GM06990 (cell line): ENCODE measurements around the gene TRDMT1.

Experiments
- DNase-seq: peaks from one replicate; pipeline ENCODE4 v3.0.0-alpha.2; 2011; ENCODE audit not compliant: insufficient read length; ENCODE audit errors: extremely low read depth
- H3K27me3 ChIP-seq: replicated peaks from 2 replicates; pipeline ENCODE4 v1.6.0; 2011; ENCODE audit warnings: low read length; ENCODE audit not compliant: control insufficient read depth, insufficient read depth
- H3K36me3 ChIP-seq: 2 replicates; pipeline ENCODE4 v1.5.1; 2011; ENCODE audit warnings: low read length; ENCODE audit not compliant: control insufficient read depth, insufficient read depth
- H3K4me3 ChIP-seq: replicated peaks from 2 replicates; pipeline ENCODE4 v1.5.1; 2011; ENCODE audit warnings: low read depth, mild to moderate bottlenecking, control low read depth, low read length
- TF ChIP-seq, protein P1 (sequence below): IDR thresholded peaks from 2 replicates; pipeline ENCODE4 v1.5.1; 2011; ENCODE audit warnings: low read length, control low read depth, mild to moderate bottlenecking, inconsistent platforms; ENCODE audit not compliant: insufficient read depth, poor library complexity, severe bottlenecking

Gene TRDMT1

DNA sequence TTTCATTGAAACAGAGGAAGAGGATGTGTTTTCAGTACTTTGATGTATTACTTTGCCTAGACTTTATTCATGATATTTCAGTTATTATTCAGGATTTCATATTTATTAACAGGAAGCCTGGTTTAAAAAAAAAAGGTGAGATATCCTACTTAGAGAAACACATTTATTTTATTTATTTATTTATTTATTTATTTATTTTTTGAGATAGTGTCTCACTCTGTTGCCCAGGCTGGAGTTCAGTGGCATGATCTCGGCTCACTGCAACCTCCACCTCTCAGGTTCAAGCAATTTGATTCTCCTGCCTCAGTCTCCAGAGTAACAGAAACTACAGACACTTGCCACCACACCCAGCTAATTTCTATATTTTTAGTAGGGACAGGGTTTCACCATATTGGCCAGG lies 24.5 kb downstream of the TRDMT1 start:
- TF ChIP-seq, protein P1, sequence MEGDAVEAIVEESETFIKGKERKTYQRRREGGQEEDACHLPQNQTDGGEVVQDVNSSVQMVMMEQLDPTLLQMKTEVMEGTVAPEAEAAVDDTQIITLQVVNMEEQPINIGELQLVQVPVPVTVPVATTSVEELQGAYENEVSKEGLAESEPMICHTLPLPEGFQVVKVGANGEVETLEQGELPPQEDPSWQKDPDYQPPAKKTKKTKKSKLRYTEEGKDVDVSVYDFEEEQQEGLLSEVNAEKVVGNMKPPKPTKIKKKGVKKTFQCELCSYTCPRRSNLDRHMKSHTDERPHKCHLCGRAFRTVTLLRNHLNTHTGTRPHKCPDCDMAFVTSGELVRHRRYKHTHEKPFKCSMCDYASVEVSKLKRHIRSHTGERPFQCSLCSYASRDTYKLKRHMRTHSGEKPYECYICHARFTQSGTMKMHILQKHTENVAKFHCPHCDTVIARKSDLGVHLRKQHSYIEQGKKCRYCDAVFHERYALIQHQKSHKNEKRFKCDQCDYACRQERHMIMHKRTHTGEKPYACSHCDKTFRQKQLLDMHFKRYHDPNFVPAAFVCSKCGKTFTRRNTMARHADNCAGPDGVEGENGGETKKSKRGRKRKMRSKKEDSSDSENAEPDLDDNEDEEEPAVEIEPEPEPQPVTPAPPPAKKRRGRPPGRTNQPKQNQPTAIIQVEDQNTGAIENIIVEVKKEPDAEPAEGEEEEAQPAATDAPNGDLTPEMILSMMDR: no peak
- no peaks in the 10 kb centered on the region for H3K27me3 ChIP-seq
- DNase-seq: no peak
- H3K4me3 ChIP-seq: no peak overlapping the region
- H3K36me3 ChIP-seq: no peaks in the 10 kb centered on the region

- Histone ChIP-seq H3K4me3 (no peak overlapping the region), H3K27me3 (no peaks in the 10 kb centered on the region), H3K36me3 (no peaks in the 10 kb centered on the region)
- TF ChIP-seq, protein P1: no peak
- no peak for DNase-seq
These were observed 25.4 kb downstream of the TRDMT1 start for GRCh38 chr10:17176091-17176490.

DNA sequence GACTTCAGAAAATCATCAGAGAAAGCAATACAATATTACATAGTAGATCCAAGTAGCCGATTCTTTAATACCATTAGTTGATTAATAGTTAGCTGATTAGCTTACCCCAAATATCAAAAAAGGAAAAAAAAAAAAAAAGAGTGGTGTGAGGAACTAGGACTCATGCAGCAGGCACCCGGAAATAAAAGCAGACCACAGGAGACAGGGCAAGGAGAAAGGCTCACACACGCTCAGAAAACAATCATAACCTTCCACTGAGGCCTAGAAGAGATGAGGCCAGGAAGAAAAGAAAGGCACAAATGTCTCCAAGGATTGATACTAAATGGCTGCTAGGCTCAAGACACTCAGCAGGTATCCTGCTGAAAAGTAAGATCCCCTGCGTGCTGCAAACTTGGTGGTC lies 25.9 kb downstream of the TRDMT1 start:
- no peak overlapping the region for H3K4me3 ChIP-seq
- DNase-seq: no peak
- no peaks in the 10 kb centered on the region for H3K36me3 ChIP-seq
- TF ChIP-seq, protein P1: no peak
- no peaks in the 10 kb centered on the region for H3K27me3 ChIP-seq

DNA sequence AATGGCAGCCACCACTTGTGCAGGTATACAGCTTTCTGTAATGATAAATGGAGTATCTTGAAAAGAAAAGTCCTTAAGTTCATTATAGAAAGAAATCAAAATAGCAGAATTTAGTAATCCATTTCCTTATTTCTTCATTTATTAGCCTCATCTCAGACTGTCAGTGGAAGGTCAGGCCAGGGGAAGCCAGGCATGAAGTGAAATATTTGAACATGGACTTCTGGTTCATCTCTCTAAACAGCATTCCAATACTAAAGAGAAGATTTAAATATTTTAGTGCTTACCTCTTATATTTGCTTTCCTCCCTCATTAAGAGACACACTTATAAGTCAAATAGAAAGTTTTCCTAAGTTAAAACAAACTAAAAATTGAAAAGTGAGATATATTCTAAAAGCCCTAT lies 26.8 kb downstream of the TRDMT1 start:
- no peak for DNase-seq
- no peak overlapping the region for H3K4me3 ChIP-seq
- TF ChIP-seq, protein P1: no peak

GRCh38 chr10:17171141-17171641 lies 30.3 kb downstream of the TRDMT1 start:
- TF ChIP-seq, protein P1: no peak
- no peak for DNase-seq

More for the DNA sequence above, 26.8 kb downstream of the TRDMT1 start:
- no peaks in the 10 kb centered on the region for H3K36me3 ChIP-seq
- H3K27me3 ChIP-seq: no peaks in the 10 kb centered on the region

GRCh38 chr10:17169803-17170202 lies 31.7 kb downstream of the TRDMT1 start:
- H3K4me3 ChIP-seq: no peak overlapping the region
- no peaks in the 10 kb centered on the region for H3K36me3 ChIP-seq
- TF ChIP-seq, protein P1: no peak
- DNase-seq: no peak
- H3K27me3 ChIP-seq: no peaks in the 10 kb centered on the region

More at GRCh38 chr10:17171141-17171641, 30.3 kb downstream of the TRDMT1 start:
- Histone ChIP-seq H3K4me3 (no peak overlapping the region), H3K27me3 (no peaks in the 10 kb centered on the region), H3K36me3 (no peaks in the 10 kb centered on the region)
